ENCODE results near the gene MAEA.

MAEA gene

DNA sequence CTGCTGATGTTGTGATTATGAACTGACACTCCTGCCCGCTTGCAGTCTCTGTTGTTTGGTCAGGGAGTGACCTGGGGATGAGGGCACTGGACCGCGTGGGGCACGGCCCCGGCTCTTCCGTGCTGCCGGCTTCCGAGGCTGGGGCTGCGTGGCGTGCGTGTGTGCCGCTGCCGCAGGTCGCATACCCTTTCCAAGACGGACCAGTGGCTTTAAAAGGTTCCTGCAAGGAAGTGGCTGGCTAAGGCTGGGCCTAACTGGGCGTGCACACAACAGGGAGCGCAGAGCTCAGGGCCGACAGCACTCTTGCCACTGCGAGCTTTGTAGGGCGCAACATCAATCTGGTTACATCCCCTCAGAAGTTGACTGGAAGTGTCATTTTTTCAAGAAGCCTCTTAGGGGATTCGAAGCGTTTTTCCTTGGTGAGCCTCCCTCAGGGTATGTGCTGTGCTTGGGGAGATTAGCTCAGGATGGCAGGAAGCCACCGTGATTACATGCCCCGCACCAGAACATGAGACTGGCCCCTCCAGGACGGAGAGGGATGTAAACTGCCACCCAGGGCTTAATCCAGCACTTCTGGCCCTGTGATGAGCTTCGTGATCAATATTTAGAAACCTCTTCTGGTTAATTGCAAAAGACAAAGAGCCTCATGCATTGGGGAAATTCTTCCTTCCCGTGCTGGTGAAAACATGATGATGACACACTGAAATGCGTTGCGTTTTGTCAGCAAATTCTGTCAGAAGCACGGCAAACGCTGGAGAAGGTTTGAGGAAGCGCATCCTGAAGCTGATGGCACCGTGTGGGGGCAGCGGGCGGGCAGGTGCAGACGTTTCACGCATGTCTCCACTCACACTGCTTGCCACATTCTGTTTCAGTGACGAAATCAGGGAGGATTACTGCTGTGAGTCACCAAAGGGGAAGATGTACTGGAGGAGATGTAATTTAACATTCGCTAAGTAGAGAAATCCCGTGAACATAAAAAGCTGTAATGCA is 11.1 kb downstream of the MAEA start:
- no peak for DNase-seq (ENCODE audit: low spot score)

DNA sequence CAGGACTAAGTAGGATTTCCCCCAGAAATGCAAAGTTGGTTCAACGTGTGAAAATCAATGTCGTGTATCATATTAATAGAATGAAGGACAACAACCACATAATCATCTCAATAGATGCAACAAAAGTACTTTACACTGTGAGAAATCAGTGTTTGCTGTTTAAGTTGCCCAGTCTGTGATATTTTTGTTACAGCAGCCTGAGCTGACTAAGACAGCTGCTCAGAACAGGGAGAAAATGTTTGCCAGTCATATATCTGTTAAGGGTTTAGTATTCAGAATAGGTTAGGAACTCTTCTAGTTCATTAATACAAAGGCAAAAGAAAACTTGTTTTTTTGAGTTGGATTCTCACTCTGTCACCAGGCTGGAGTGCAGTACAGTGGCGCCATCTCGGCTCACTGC is 12.5 kb downstream of the MAEA start:
- no peak for DNase-seq (ENCODE audit: low spot score)

DNA sequence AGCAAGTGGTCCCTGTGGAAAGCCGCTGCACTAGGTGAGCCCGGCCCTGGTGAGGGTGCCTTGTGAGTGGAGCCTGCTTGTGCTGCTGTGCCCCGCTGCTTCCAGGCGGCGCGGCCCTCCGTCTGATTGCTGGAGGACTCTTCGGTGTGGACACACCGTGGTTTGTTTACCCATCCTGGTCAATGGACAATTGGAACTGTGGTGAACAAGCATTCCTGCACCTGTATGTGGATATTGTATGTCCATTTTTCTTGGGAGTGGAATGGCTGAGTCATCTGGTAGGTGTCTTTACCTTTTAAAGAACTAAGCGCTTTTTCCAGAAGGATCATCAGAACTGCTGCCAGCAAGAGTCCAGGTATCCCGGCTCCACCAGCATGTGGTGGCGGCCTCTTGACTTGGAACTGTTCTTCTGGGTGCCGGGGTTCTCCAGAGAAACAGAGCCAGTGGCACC is 15.6 kb downstream of the MAEA start:
- no peak for DNase-seq (ENCODE audit: low spot score)

DNA sequence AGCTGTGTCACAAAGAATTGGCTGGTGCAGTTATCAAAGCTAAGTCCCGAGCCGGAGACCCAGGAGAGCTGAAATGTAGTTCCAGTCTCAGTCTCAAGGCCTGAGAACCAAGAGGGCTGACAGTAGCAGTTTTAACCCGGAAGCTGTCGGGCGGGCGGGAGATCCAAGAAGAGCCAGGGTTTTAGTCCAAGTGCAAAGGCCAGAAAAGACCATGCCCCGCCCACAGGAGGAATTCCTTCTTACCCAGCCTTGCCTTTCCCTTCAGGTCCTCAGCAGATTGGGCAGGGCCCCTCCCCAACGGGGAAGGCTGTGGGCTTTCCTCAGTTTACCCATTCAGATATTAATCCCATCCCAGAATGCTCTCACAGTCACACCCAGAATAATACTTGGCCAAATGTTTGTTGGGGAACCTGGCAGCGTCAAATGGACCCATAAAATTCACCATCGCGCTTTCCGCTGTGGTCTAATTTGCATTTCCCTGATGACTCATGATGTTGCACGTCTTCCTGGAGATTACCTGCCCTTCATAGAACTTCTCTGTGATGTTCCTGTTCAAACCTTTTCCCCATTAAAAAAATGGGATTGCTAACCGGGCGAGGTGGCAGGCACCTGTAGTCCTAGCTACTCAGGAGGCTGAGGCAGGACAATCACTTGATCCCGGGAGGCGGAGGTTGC is 16.2 kb downstream of the MAEA start:
- DNase-seq (ENCODE audit: low spot score): no peak

DNA sequence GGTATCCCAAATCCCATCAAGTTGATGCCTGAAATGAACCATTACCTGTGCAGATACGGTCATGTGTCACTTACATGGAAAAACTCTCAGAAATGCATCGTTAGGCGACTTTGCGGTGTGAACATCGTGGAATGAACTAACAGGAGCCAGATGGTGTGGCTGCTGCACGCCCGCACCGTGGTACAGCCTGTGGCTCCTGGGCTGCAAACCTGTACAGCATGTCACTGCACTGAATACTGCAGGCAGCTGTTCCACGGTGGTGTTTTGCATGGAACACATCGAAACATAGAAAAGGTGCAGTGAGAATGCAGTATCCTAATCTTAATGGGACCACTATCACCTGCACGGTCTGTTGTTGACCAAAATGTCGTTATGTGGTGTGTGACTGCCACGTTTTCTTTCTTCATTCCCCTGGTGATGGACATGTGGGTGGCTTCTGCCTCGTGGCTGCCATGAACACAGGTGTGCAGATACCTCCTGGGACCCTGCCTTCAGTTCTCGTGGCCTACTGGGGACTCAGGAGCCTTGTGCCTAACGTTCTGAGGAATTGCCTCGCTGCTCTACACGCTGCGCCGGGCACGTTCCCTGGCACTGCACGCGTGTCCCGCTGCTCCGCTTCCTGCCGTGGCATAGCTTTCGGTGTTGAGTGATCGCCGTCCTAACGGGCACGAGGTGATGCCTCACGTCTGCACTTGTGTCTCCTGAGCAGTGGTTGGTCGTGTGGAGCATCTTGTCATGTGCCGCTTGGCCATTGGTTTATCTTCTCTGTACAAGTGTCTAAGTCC is 18.5 kb downstream of the MAEA start:
- DNase-seq (ENCODE audit: low spot score): no peak

DNA sequence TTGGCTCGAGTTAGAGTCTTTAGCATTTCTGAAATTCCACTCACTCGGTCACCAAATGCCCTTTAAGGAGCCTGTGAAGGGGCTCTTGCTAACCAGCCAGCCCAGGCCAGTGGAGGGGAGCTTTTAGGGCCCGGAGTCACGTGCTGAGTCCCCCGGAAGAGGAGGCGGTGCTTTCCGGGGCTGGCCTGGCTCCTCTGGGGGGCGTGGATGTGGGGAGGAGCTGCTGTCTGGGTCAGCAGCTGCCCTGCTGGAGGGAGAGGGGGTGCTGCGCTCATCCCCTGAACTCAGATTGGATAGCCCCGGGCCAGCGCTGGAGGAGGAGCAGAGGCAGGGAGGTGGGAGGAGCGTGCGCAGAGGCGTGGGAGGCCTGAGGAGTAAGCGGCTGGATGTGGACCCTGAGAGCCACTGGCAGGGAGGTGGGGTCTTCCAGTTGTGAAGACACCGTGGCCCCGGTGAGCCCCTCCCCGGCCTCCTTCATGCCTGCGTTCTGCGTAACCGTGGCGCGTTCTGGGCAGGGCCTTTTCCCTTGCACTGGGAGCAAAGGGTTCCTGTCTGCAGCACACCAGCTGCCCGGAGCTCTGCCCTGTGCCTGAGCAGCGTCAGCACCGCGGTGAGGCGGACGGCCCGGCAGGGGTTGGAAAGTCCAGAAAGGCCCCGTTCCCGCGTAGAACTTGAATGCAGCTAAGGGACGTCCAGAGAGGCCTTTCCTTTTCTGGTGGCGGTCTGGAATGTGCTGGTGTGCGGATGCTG is 19.7 kb downstream of the MAEA start:
- DNase-seq (ENCODE audit: low spot score): no peak

DNA sequence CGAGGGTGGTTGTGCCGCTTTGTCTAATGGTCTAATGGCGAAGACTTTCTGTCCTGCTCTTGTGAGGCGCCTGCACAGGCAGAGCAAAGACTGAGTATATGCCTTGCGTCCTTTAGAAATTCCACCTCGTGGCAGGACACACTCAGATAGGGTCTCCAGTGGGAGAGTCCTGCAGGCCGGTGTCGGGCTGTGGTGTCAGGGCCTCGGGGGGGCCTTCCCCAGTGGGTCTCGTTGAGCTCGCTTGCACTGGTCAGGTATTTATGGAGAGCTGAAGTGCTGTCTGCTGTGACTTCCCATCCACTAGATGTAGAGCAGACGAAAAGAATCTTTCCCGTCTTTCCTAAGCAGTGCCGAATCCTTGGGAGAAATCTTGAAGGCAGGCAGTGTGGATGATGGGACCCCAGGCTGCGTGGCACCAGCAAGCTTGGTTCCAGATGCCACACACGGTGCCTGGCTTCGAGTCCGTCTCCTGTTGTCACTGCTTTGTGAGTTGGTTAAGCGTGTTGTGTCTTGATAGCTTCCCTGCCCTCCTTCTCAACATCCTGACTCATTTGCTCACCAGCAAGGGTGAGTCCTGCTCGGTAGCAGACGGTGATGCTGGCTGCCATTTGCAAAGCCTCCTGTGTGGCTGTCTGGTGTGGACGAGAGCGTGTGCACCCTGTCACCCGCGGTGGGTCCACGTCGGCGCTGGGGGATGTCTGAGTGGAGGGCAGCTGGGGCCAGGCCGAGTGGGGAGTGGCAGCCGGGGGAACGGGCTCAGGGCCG is 20.5 kb downstream of the MAEA start:
- DNase-seq (ENCODE audit: low spot score): no peak

DNA sequence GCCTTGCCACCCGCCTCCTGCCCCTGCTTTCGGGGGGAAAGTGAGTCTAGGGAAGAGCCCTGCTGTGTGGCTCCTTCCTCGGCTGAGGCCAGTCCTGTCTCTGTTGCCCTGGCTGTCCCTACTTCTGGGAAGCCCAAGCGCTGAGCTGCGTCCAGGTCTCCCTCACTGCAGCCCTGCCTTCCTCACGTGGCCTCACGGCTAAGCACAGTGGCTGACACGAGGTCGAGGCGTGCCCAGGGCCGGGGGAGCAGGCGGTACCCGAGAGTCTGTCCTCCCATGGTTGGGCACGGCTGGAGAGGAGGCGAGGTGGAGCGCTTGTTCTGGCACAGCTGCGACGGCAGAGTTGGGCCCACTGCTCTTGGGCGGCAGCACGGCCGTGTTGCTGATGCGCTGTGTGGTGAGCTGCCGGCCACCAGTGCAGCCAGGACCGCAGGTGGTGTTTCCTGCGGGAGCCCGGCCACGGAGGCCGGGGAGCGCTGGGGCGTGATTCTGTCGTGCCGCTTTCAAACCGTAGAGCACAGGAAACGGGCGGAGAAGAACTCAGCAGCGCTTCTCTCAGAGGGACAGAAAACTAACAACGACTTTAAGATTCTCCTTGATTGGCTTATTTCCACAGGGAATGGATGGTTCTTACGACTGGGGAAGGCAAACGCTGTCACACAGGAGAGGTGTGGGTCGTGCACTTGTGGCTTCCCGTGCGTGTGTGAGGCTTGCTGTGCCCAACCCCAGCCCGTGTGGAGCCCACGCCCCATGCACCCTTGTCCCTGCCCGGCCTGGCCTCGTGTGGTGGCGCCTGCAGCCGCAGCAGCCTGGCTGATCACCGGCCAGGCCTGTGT is 21.3 kb downstream of the MAEA start:
- no peak for DNase-seq (ENCODE audit: low spot score)

DNA sequence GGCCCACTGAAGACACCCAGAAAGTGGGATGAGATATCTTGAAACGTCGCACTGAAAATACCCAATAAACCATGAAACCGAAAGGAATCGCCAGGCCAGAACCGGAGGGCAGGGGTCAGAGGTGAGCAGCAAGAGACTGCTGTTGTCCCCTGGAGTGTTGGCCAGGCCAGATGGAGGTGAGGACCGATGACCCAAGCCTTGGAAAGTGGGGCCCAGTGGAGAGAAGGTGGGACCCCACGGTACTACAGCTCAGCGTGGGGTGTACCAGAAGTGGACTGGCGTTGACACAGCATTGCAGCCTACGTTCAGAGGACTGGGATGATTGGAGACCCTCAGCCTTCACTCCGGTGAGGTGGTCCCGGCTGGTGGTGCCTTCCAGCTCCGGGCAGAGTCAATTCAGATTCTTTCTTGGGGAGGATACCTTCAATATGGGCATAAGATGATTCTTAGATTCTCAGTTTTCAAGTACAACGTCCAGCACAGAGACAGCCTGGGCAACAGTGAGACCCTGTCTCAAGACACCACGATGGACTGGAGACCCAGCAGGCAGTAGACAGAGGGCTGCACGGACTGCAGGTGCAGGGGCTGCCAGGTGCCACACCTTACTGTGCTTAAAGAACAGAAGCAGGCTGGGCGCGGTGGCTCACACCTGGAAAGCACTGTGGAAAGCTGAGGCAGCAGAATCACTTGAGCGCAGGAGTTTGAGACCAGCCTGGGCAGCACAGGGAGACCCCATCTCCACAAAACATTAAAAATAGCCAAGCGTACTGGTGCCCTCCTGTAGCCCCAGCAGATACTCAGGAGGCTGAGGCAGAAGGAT is 23.3 kb downstream of the MAEA start:
- DNase-seq (ENCODE audit: low spot score): no peak

DNA sequence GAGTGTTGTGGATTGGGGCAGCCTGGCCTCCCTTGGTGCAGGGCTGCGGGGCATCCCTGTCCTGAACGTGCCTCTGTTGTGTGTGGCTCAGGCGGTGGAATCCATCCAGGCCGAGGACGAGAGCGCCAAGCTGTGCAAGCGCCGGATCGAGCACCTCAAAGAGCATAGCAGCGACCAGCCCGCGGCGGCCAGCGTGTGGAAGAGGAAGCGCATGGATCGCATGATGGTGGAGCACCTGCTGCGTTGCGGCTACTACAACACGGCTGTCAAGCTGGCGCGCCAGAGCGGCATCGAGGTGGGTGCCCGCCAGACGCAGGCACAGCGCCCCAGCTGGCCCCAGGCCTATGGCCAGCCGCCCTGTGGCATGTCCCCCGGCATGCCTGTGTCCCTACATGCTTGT is 25.6 kb downstream of the MAEA start:
- no peak for DNase-seq (ENCODE audit: low spot score)

DNA sequence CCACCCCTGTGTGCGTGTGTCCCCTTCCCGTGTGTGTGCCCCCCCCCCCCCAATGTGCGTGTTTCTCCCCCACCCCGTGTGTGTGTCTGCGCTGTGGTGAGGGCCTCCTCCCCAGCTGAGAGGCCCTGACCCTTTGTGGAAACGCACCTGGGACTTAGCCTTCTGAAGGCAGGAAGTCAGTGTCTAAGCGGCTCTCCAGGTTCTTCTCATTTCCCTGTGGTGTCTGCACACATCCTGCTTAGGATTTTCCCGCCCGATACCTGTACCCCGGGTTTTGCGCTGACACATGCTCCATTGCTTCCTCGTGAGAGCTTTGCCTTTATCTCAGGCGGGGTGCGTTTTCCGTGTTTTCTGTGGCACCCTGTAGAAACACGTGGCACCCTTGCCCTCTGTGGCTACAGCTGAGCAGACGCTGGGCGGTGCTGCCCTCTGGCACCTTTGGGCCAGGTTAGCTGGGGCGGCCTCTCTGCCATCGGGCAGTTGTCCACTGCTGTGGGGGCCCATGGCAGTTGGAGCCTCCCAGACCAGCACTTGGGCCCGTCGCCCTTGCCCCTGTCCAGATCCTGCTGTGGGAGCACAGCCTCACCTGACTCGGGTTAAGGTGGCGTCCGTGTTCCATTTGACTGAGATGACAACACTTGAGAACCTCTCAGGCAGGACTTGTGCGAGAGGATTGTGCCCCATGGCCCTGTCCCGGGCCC is 26.3 kb downstream of the MAEA start:
- DNase-seq (ENCODE audit: low spot score): no peak

DNA sequence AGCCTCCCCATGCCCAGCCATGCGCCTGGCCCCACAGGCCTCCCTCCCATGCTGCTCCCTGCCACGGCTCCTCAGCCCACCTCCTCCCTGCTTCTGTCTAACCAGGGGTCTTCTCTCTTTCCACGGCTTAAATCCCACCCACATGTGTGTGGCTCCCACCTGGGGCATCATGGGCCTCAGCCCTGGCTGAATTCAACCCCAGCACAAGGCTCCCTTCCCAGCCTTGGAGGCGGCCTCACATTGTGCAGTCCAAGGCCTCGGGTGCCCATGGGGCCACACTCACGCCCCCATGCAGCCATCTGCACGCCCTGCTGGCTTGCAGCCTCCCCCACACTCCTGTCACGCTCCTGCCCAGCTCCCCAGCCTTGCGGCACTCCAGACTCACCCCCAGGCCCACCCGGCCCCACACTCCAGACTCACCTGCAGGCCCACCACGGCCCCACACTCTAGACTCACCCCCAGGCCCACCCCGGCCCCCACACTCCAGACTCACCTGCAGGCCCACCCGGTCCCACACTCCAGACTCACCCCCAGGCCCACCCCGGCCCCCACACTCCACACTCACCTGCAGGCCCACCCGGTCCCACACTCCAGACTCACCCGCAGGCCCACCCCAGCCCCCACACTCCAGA is 27.0 kb downstream of the MAEA start:
- DNase-seq (ENCODE audit: low spot score): no peak

DNA sequence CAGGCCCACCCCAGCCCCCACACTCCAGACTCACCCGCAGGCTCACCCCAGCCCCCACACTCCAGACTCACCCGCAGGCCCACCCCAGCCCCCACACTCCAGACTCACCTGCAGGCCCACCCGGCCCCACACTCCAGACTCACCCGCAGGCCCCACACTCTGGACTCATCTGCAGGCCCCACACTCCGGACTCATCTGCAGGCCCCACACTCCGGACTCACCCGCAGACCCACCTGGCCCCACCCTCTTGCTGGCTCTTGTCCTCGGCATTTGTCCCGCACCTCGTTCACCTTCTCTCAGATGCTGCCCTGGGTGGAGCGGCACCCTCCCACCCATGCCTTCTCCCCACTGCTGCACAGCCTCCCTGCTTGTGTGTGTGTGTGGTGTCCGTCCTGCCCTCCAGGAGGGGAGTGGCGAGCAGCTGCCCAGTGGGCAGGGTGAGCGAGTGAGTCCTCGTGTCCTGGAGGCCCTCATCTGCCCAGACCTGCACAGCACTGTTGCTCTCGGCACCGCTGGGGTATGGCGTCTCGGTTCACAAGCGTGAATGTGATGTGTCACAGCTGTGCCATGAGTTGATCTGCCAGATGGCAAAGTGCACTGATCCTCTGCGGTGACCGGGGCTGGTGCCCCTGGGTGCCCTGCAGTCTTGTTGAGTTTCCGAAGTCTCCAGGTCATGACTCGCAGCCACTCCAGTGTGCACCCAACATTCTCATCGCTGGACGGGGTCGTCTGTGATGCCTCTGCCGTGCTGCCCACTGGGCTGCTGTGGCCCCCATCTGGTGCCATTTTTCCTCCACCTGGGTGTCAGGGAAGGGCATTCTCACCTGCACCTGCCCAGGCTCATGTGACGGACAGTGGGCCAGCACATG is 27.7 kb downstream of the MAEA start:
- no peak for DNase-seq (ENCODE audit: low spot score)

DNA sequence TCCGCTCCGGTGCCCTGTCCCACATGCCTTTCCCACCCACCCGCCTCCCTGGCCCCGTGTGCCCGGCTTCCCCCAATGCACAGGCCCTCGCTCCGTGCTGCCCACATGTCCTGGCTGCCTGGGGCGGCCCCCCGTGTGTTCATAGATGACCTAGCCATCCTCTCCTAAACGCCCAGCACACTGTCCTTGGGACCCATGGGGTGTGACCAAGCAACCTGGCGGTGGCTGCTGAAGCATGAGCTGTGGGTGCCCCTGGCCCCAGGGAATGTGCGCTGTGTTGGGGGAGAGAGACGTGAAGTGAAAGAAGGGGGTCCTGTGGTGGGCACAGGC is 28.3 kb downstream of the MAEA start:
- DNase-seq (ENCODE audit: low spot score): no peak

DNA sequence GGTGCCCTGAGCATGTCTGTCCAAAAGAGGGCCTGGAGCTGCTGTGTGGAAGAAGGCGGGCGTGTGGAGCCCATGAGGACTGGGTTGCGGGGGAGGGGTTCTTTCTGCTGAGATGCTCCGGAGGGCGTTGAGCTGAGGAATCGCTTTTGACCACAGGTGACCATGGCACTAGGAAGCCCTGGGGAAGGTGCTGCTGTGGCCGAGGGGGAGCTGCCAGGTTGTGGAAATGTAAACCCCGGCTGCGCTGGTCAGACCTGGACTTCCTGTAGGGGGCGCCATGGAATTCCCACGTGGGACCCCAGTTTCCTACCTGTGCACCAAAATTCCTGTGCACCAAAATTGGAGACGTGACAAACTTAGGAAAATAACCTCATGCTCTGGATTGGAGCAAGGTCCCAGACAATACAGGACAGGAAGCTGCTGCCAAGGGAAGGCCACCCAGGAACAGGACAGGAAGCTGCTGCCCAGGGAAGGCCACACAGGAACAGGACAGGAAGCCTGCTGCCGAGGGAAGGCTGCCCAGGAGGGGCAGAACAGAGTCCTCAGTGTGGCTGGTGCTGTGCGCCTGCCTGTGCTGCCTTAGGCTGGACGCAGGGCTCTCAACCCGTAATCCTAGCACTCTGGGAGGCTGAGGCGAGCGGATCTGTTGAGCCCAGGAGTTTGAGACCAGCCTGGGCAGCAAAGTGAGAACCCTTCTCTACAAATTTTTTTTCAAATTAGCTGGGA is 29.0 kb downstream of the MAEA start:
- DNase-seq (ENCODE audit: low spot score): peak; percentile 67

DNA sequence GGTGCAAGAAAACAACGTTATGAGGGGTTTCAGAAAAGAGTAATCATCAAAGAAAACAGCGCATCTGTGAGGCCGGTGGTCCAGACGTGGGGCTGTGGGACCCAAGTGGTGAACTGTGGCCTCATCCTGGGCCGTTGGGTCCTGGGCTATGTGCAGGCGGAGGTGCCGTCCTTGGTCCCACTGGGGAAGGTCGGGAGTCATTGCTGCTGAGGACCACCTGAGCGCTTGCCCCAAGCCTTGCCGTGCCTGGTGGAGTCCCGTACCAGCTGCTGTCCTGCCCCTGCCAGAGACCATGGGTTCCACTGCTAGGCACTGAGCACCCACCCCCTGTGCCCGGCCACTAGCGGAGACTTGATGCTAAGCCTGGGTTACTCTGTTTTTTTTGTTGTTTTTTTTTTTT is 31.8 kb downstream of the MAEA start:
- DNase-seq (ENCODE audit: low spot score): no peak

Data from HuH-7.5 (cell line).